Testis (tissue), 2 donors: ENCODE results near the gene NAB2.

Source experiments
- POLR2A ChIP-seq: fragments of 450-650 bp; IDR thresholded peaks from one replicate; pipeline ENCODE4 v1.6.1; 2017; ENCODE audit warnings: antibody characterized with exemption, mild to moderate bottlenecking, moderate library complexity
- TF ChIP-seq, protein P1 (sequence below), 3 experiments: fragments of 450-650 bp in 2 of 3; fragments of 200-600 bp in 1 of 3; sonication (generic) in 1 of 3; IDR thresholded peaks; one replicate each; pipeline ENCODE4 v1.5.1; 2016 to 2019; ENCODE audit warnings: antibody characterized with exemption in 3 of 3, mild to moderate bottlenecking in 2 of 3, moderate library complexity in 1 of 3

DNA sequence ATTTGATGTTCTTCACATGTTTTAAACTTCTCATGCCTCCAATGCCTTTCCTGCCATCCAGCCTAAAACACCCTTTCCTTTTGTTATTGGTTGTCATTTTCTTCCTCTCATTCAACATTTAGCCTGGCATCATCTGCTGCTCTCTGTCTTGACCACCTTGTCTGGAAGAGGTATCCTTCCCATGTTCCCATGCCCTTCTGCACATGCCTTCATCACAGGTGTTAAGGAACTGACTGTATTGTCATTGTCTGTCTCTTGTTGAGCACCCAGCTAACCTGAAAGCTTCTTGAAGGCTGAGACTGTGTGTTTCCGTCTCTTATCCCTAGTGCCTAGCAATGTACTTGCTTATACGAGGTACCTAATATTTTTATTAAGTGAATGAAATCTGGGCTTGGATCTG is 34.9 kb downstream of the NAB2 start:
- TF ChIP-seq, protein P1, sequence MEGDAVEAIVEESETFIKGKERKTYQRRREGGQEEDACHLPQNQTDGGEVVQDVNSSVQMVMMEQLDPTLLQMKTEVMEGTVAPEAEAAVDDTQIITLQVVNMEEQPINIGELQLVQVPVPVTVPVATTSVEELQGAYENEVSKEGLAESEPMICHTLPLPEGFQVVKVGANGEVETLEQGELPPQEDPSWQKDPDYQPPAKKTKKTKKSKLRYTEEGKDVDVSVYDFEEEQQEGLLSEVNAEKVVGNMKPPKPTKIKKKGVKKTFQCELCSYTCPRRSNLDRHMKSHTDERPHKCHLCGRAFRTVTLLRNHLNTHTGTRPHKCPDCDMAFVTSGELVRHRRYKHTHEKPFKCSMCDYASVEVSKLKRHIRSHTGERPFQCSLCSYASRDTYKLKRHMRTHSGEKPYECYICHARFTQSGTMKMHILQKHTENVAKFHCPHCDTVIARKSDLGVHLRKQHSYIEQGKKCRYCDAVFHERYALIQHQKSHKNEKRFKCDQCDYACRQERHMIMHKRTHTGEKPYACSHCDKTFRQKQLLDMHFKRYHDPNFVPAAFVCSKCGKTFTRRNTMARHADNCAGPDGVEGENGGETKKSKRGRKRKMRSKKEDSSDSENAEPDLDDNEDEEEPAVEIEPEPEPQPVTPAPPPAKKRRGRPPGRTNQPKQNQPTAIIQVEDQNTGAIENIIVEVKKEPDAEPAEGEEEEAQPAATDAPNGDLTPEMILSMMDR (IDR thresholded peaks at IDR 0.05) = no peak
- no peak for TF ChIP-seq POLR2A
